HEK293 (cell line): Measurements from ENCODE around the gene KBTBD3.
A peak's percentile ranks its signal among the peaks of the same experiment; 100 is the strongest.

Experiments used
- CTCF ChIA-PET: fragments of 350-600 bp; formaldehyde crosslinking; extraction: SDS; loops from one replicate; lab custom pipeline; 2021; ENCODE audit warnings: antibody characterized with exemption; lab: Yijun Ruan, JAX
- POLR2A ChIA-PET: fragments of 300-600 bp; formaldehyde crosslinking; extraction: SDS; loops from one replicate; lab custom pipeline; 2020; ENCODE audit warnings: antibody characterized with exemption, inconsistent platforms; lab: Yijun Ruan, JAX
- H3K27ac ChIP-seq: fragments of 200-500 bp; sonication (Bioruptor generic); 2 replicates; pipeline ENCODE4 v1.5.1; 2014; ENCODE audit warnings: low read depth, low read length, control low read depth, inconsistent platforms; ENCODE audit errors: extremely low read depth
- H3K36me3 ChIP-seq, 2 experiments: fragments of 200-500 bp in 1 of 2; sonication (Bioruptor generic) in 1 of 2; 1 replicate in 1 of 2; 2 replicates in 1 of 2; pipeline ENCODE4 v1.5.1; 2014 to 2017; ENCODE audit warnings: inconsistent platforms in 2 of 2, low read length in 2 of 2; ENCODE audit not compliant: control insufficient read depth in 2 of 2, insufficient read depth in 1 of 2
- H3K4me1 ChIP-seq: fragments of 200-500 bp; sonication (Bioruptor generic); 2 replicates; pipeline ENCODE4 v1.5.1; 2014; ENCODE audit warnings: mild to moderate bottlenecking, low read length, inconsistent platforms; ENCODE audit not compliant: control insufficient read depth, insufficient read depth
- H3K4me3 ChIP-seq: 2 replicates; pipeline ENCODE4 v1.5.1; 2011; ENCODE audit warnings: low read depth, mild to moderate bottlenecking, control low read depth, low read length, moderate library complexity
- H3K9me3 ChIP-seq: fragments of 200-500 bp; sonication (Bioruptor generic); 2 replicates; pipeline ENCODE4 v1.5.1; 2014; ENCODE audit warnings: low read depth, low read length, inconsistent platforms; ENCODE audit not compliant: control insufficient read depth, insufficient read depth
- KLF1 ChIP-seq: fragments of 450-650 bp; formaldehyde crosslinking; IDR thresholded peaks from 2 replicates; pipeline ENCODE4 v1.5.1; 2016; ENCODE audit warnings: missing biosample characterization, missing genetic modification characterization
- KLF10 ChIP-seq: fragments of 450-650 bp; IDR thresholded peaks from 2 replicates; pipeline ENCODE4 v1.5.1; 2018; ENCODE audit warnings: missing biosample characterization, mild to moderate bottlenecking, missing genetic modification characterization
- KLF9 ChIP-seq: fragments of 450-650 bp; formaldehyde crosslinking; IDR thresholded peaks from 2 replicates; pipeline ENCODE4 v1.5.1; 2016; ENCODE audit warnings: missing biosample characterization, missing genetic modification characterization, low read depth
- SALL2 ChIP-seq: fragments of 450-650 bp; formaldehyde crosslinking; IDR thresholded peaks from 2 replicates; pipeline ENCODE4 v1.5.0; 2017; ENCODE audit warnings: missing biosample characterization, mild to moderate bottlenecking, missing genetic modification characterization, borderline replicate concordance
- SCRT1 ChIP-seq: fragments of 450-650 bp; formaldehyde crosslinking; IDR thresholded peaks from 2 replicates; pipeline ENCODE4 v1.5.1; 2016; ENCODE audit warnings: missing biosample characterization, missing genetic modification characterization, borderline replicate concordance
- SP3 ChIP-seq: fragments of 450-650 bp; formaldehyde crosslinking; IDR thresholded peaks from 2 replicates; pipeline ENCODE4 v1.5.1; 2016; ENCODE audit warnings: missing biosample characterization, missing genetic modification characterization
- ZBTB48 ChIP-seq: fragments of 450-650 bp; formaldehyde crosslinking; IDR thresholded peaks from 2 replicates; pipeline ENCODE4 v1.5.1; 2016; ENCODE audit warnings: missing biosample characterization, missing genetic modification characterization
- ZBTB8A ChIP-seq: fragments of 450-650 bp; formaldehyde crosslinking; IDR thresholded peaks from 2 replicates; pipeline ENCODE4 v1.5.1; 2016; ENCODE audit warnings: missing biosample characterization, missing genetic modification characterization
- ZNF132 ChIP-seq: fragments of 450-650 bp; formaldehyde crosslinking; IDR thresholded peaks from 2 replicates; pipeline ENCODE4 v1.5.1; 2017; ENCODE audit warnings: missing biosample characterization, missing genetic modification characterization, borderline replicate concordance
- ZNF248 ChIP-seq: fragments of 450-650 bp; formaldehyde crosslinking; IDR thresholded peaks from 2 replicates; pipeline ENCODE4 v1.5.1; 2017; ENCODE audit warnings: missing biosample characterization, missing genetic modification characterization
- ZNF274 ChIP-seq, 2 experiments: fragments of 200-500 bp in 1 of 2; fragments of 450-650 bp in 1 of 2; sonication (Bioruptor generic) in 1 of 2; formaldehyde crosslinking in 1 of 2; IDR thresholded peaks; 2 replicates each; pipeline versions ENCODE4 v1.5.1 to v1.6.1; 2014 to 2016; ENCODE audit warnings: borderline replicate concordance in 1 of 2, inconsistent platforms in 1 of 2, low read length in 1 of 2, missing biosample characterization in 1 of 2, missing genetic modification characterization in 1 of 2
- ZNF302 ChIP-seq: fragments of 450-650 bp; formaldehyde crosslinking; IDR thresholded peaks from 2 replicates; pipeline ENCODE4 v1.5.1; 2016; ENCODE audit warnings: missing biosample characterization, missing genetic modification characterization, low read depth
- ZNF354C ChIP-seq: fragments of 450-650 bp; formaldehyde crosslinking; IDR thresholded peaks from 2 replicates; pipeline ENCODE4 v1.5.1; 2016; ENCODE audit warnings: missing biosample characterization, missing genetic modification characterization, low read depth, borderline replicate concordance
- ZNF366 ChIP-seq: fragments of 450-650 bp; formaldehyde crosslinking; conservative IDR thresholded peaks from 2 replicates; pipeline ENCODE4 v1.5.1; 2016; ENCODE audit warnings: missing biosample characterization, missing genetic modification characterization
- ZNF433 ChIP-seq: fragments of 450-650 bp; formaldehyde crosslinking; IDR thresholded peaks from 2 replicates; pipeline ENCODE4 v1.5.1; 2016; ENCODE audit warnings: missing biosample characterization, missing genetic modification characterization, low read depth
- ZNF473 ChIP-seq: fragments of 450-650 bp; formaldehyde crosslinking; IDR thresholded peaks from 2 replicates; pipeline ENCODE4 v1.5.1; 2017; ENCODE audit warnings: missing biosample characterization, missing genetic modification characterization
- ZNF629 ChIP-seq: fragments of 450-650 bp; formaldehyde crosslinking; IDR thresholded peaks from 2 replicates; pipeline ENCODE4 v1.5.1; 2017; ENCODE audit warnings: missing biosample characterization, missing genetic modification characterization
- ZNF747 ChIP-seq: fragments of 450-650 bp; formaldehyde crosslinking; IDR thresholded peaks from 2 replicates; pipeline ENCODE4 v1.5.1; 2016; ENCODE audit warnings: missing biosample characterization, missing genetic modification characterization
- ZNF76 ChIP-seq: fragments of 450-650 bp; formaldehyde crosslinking; IDR thresholded peaks from 2 replicates; pipeline ENCODE4; 2016; ENCODE audit warnings: low read depth, missing biosample characterization, missing genetic modification characterization, borderline replicate concordance
- ZNF837 ChIP-seq: fragments of 450-650 bp; formaldehyde crosslinking; IDR thresholded peaks from 2 replicates; pipeline ENCODE4 v1.5.1; 2016; ENCODE audit warnings: missing biosample characterization, missing genetic modification characterization
- ZSCAN30 ChIP-seq: fragments of 450-650 bp; IDR thresholded peaks from 2 replicates; pipeline ENCODE4 v1.5.1; 2018; ENCODE audit warnings: missing biosample characterization, mild to moderate bottlenecking, missing genetic modification characterization, moderate library complexity
- TF ChIP-seq, protein P1 (sequence below): fragments of 450-650 bp; formaldehyde crosslinking; IDR thresholded peaks from 2 replicates; pipeline ENCODE4 v1.5.1; 2016; ENCODE audit warnings: missing biosample characterization, missing genetic modification characterization
- TF ChIP-seq, protein P2 (sequence below): fragments of 450-650 bp; formaldehyde crosslinking; IDR thresholded peaks from 2 replicates; pipeline ENCODE4 v1.5.1; 2016; ENCODE audit warnings: missing biosample characterization, missing genetic modification characterization
- TF ChIP-seq, protein P3 (sequence below): fragments of 450-650 bp; formaldehyde crosslinking; IDR thresholded peaks from 2 replicates; pipeline ENCODE4 v1.5.1; 2017; ENCODE audit warnings: missing biosample characterization, missing genetic modification characterization
- TF ChIP-seq, protein P4 (sequence below): fragments of 450-650 bp; formaldehyde crosslinking; IDR thresholded peaks from 2 replicates; pipeline ENCODE4 v1.5.1; 2016; ENCODE audit warnings: missing biosample characterization, missing genetic modification characterization
- TF ChIP-seq, protein P5 (sequence below): fragments of 450-650 bp; formaldehyde crosslinking; IDR thresholded peaks from 2 replicates; pipeline ENCODE4 v1.5.1; 2016; ENCODE audit warnings: missing biosample characterization, missing genetic modification characterization, low read depth
- TF ChIP-seq, protein P6 (sequence below): fragments of 450-650 bp; formaldehyde crosslinking; IDR thresholded peaks from 2 replicates; pipeline ENCODE4 v1.5.1; 2016; ENCODE audit warnings: missing biosample characterization, missing genetic modification characterization

Gene KBTBD3

DNA sequence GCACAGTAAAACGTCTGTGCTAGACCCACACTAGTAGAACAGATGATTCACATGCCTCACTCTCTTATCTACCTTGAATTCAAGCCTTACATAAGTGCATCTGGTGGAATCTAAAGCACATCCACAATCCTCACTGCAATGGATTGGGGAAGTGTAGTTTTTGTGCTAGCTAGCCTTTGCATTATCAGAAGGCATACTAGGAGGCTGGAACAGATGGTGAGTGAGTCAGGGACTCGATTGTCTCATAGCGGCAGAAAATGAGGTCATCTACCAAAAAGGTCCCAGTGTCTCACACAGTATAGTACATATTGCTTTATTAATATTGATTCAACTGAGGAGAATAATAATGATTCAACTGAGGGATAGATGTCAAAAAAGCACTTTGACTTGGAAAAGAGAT, 64.4 kb downstream of the KBTBD3 start (continued):
- TF ChIP-seq, protein P1, sequence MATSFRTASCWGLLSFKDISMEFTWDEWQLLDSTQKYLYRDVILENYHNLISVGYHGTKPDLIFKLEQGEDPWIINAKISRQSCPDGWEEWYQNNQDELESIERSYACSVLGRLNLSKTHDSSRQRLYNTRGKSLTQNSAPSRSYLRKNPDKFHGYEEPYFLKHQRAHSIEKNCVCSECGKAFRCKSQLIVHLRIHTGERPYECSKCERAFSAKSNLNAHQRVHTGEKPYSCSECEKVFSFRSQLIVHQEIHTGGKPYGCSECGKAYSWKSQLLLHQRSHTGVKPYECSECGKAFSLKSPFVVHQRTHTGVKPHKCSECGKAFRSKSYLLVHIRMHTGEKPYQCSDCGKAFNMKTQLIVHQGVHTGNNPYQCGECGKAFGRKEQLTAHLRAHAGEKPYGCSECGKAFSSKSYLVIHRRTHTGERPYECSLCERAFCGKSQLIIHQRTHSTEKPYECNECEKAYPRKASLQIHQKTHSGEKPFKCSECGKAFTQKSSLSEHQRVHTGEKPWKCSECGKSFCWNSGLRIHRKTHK (tag by site-specific recombination): no peak
- TF ChIP-seq ZNF433 (tag by site-specific recombination) (no peak), KLF1 (tag by site-specific recombination) (no peak), SCRT1 (tag by site-specific recombination) (no peak), ZNF366 (tag by site-specific recombination) (peak; percentile 68), ZNF354C (tag by site-specific recombination) (no peak), ZBTB48 (tag by site-specific recombination) (no peak), KLF9 (tag by site-specific recombination) (no peak), ZNF248 (no peak), ZNF747 (tag by site-specific recombination) (no peak), ZNF302 (tag by site-specific recombination) (no peak), KLF10 (tag by site-specific recombination) (no peak), ZNF629 (tag by site-specific recombination) (peak; percentile 64), SP3 (tag by site-specific recombination) (no peak)
- TF ChIP-seq, protein P2, sequence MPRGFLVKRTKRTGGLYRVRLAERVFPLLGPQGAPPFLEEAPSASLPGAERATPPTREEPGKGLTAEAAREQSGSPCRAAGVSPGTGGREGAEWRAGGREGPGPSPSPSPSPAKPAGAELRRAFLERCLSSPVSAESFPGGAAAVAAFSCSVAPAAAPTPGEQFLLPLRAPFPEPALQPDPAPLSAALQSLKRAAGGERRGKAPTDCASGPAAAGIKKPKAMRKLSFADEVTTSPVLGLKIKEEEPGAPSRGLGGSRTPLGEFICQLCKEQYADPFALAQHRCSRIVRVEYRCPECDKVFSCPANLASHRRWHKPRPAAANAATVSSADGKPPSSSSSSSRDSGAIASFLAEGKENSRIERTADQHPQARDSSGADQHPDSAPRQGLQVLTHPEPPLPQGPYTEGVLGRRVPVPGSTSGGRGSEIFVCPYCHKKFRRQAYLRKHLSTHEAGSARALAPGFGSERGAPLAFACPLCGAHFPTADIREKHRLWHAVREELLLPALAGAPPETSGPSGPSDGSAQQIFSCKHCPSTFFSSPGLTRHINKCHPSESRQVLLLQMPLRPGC: peak; percentile 49; the same call in 1 of the 2 replicates
- TF ChIP-seq, protein P3, sequence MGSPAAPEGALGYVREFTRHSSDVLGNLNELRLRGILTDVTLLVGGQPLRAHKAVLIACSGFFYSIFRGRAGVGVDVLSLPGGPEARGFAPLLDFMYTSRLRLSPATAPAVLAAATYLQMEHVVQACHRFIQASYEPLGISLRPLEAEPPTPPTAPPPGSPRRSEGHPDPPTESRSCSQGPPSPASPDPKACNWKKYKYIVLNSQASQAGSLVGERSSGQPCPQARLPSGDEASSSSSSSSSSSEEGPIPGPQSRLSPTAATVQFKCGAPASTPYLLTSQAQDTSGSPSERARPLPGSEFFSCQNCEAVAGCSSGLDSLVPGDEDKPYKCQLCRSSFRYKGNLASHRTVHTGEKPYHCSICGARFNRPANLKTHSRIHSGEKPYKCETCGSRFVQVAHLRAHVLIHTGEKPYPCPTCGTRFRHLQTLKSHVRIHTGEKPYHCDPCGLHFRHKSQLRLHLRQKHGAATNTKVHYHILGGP (tag by site-specific recombination): no peak
- TF ChIP-seq, protein P4, sequence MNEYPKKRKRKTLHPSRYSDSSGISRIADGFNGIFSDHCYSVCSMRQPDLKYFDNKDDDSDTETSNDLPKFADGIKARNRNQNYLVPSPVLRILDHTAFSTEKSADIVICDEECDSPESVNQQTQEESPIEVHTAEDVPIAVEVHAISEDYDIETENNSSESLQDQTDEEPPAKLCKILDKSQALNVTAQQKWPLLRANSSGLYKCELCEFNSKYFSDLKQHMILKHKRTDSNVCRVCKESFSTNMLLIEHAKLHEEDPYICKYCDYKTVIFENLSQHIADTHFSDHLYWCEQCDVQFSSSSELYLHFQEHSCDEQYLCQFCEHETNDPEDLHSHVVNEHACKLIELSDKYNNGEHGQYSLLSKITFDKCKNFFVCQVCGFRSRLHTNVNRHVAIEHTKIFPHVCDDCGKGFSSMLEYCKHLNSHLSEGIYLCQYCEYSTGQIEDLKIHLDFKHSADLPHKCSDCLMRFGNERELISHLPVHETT: 0 out of 2 replicates have a peak, but pooled peaks have one; percentile 42
- TF ChIP-seq, protein P5, sequence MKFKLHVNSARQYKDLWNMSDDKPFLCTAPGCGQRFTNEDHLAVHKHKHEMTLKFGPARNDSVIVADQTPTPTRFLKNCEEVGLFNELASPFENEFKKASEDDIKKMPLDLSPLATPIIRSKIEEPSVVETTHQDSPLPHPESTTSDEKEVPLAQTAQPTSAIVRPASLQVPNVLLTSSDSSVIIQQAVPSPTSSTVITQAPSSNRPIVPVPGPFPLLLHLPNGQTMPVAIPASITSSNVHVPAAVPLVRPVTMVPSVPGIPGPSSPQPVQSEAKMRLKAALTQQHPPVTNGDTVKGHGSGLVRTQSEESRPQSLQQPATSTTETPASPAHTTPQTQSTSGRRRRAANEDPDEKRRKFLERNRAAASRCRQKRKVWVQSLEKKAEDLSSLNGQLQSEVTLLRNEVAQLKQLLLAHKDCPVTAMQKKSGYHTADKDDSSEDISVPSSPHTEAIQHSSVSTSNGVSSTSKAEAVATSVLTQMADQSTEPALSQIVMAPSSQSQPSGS (tag by site-specific recombination): peak; percentile 30; the same call in 1 of the 2 replicates

DNA sequence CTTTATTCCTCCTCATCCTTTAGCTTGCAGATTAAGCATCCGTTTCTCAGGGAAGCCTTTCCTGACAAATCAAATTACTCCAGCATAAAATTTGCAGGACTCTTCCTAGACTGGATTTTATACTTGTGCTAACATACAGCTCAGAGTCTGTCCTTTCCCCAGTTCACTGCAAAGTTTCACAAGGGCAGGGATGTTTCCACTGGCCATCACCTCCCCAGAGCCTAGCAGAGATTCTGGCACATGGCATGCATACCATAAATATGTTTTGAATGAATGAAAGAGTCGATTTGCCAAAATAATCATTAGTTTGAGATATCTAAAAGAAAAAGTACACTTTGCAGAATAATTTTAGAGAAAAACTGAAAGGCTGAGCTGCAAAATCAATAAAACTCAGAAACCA, 65.7 kb downstream of the KBTBD3 start:
- Histone ChIP-seq H3K9me3 (no peaks in the 10 kb centered on the region), H3K4me3 (no peak overlapping the region), H3K27ac (no peak overlapping the region), H3K4me1 (no peaks in the 10 kb centered on the region; the same call in 1 of the 2 replicates), H3K36me3 (peaks cover 0 to 51% of the 10 kb centered on the region in 2 experiments; a peak in 2 of 3 replicates)
- CTCF ChIA-PET: interaction anchor here (0.5 kb wide), 1 partner anchor 862 kb away, joined by 3 read pairs; no protein-coding TSS in a partner anchor
- POLR2A ChIA-PET: no interaction called here
- TF ChIP-seq ZNF274 (IDR thresholded peaks at IDR 0.05; ENCODE audit: low read length): no peak
- no peak for TF ChIP-seq ZNF274 (tag by site-specific recombination; IDR thresholded peaks at IDR 0.05; ENCODE audit: borderline replicate concordance)
- TF ChIP-seq ZNF76: no peak
- TF ChIP-seq, protein P6, sequence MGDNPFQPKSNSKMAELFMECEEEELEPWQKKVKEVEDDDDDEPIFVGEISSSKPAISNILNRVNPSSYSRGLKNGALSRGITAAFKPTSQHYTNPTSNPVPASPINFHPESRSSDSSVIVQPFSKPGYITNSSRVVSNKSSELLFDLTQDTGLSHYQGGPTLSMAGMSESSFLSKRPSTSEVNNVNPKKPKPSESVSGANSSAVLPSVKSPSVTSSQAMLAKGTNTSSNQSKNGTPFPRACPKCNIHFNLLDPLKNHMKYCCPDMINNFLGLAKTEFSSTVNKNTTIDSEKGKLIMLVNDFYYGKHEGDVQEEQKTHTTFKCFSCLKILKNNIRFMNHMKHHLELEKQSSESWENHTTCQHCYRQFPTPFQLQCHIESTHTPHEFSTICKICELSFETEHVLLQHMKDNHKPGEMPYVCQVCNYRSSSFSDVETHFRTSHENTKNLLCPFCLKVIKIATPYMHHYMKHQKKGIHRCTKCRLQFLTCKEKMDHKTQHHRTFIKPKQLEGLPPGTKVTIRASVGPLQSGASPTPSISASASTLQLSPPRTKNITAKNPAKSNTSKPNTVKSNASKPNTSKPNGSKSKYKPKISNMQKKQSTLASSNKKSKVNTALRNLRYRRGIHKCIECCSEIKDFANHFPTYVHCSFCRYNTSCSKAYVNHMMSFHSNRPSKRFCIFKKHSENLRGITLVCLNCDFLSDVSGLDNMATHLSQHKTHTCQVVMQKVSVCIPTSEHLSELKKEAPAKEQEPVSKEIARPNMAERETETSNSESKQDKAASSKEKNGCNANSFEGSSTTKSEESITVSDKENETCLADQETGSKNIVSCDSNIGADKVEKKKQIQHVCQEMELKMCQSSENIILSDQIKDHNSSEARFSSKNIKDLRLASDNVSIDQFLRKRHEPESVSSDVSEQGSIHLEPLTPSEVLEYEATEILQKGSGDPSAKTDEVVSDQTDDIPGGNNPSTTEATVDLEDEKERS (tag by site-specific recombination): no peak
- TF ChIP-seq ZNF837: no peak
- no peak for TF ChIP-seq ZNF473 (tag by site-specific recombination)
- TF ChIP-seq ZSCAN30 (tag by site-specific recombination): no peak
- TF ChIP-seq ZNF132 (tag by site-specific recombination): no peak
- TF ChIP-seq KLF9 (tag by site-specific recombination): no peak
- no peak for TF ChIP-seq SALL2
- no peak for TF ChIP-seq ZBTB8A (tag by site-specific recombination)
